GM21423 (cell line): Measurements from ENCODE around the gene LRIF1.
A peak's percentile ranks its signal among the peaks of the same experiment; 100 is the strongest.
"Not testable (repeated sequence)": the region's sequence is repeated elsewhere in the genome, so short reads cannot be mapped to it uniquely, and the experiment has no call there.

Experiments
- ATAC-seq: cut with Tn5 transposase; IDR thresholded peaks from one replicate; pipeline ENCODE4 v1.9.1; 2021; ENCODE audit warnings: mild to moderate bottlenecking, moderate library complexity; ENCODE audit not compliant: unreplicated experiment

LRIF1 gene

GRCh38 chr1:110951161-110951560, 12.6 kb downstream of the LRIF1 start:
- no peak for ATAC-seq

- no peak for ATAC-seq
Observed at GRCh38 chr1:110948038-110948810, 15.5 kb downstream of the LRIF1 start.

DNA sequence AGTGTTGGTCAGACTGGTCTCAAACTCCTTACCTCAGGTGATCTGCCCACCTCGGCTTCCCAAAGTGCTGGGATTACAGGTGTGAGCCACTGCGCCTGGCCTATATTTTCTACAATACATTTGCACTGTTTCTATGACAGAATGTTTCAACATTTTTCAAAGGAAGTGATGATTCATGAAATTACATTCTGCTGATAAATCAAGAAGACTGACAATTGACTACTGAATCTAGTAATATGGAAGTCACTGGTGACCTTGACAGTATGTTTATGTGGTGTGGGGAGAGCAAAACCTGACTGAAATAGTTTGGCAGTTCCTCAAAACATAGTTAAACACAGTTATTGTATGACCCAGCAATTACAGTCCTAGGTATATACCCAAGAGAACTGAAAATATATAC, 18.1 kb downstream of the LRIF1 start:
- no peak for ATAC-seq

GRCh38 chr1:110944806-110945205, 18.9 kb downstream of the LRIF1 start:
- no peak for ATAC-seq

DNA sequence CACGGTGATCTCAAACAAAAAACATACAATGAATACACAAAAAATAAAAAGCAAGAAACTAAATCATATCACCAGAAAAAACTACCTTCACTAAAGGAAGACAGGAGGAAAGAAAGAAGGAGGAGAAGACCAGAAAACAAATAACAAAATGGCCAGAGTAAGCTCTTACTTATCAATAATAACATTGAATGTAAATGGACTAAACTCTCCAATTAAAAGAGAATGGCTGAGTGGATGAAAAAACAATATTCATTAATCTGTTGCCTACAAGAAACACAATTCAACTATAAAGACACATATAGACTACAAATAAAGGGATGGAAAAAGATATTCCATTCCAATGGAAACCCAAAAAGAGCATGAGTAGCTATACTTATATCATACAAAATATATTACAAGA, 27.2 kb downstream of the LRIF1 start:
- no peak for ATAC-seq

DNA sequence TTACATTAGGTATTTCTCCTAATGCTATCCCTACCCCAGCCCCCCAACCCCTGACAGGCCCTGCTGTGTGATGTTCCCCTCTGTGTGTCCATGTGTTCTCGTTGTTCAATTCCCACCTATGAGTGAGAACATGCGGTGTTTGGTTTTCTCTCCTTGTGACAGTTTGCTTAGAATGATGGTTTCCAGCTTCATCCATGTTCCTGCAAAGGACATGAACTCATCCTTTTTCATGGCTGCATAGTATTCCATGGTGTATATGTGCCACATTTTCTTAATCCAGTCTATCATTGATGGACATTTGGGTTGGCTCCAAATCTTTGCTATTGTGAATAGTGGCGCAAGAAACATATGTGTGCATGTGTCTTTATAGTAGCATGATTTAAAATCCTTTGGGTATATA, 32.6 kb downstream of the LRIF1 start:
- not testable (repeated sequence) for ATAC-seq

DNA sequence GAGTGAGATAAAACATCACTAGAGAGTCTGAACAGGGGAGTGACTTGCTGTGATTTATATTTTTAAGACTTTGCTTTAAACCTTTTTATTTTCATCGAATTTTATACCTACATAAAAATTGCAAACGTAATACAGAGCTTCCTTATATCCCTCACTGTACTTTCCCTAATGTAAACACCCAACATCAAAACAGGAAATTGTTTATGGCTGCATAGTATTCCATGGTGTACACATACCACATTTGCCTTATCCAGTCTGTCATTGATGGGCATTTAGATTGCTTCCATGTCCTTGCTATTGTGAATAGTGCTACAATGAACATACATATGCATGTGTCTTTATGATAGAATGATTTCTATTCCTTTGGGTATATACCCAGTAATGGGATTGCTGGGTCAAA, 34.8 kb downstream of the LRIF1 start:
- no peak for ATAC-seq

DNA sequence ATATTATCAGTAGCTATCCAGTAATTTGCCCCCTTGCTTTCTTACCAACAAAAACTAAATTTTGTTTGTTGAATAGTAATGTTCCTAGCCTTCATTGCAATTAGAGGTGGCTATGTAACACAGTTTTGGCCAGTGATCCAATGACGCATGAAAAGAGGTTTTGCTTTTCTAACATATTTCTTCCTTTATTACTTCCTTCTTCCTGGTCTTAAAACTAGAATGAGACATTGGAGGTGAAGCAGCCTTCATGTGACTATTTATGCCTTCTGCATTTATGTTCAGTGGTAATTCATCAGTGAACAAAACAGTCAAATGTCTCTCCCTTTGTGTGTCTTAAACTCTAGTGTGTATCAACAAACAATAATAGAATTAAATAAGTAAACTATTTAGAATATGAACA, 35.5 kb downstream of the LRIF1 start:
- no peak for ATAC-seq

DNA sequence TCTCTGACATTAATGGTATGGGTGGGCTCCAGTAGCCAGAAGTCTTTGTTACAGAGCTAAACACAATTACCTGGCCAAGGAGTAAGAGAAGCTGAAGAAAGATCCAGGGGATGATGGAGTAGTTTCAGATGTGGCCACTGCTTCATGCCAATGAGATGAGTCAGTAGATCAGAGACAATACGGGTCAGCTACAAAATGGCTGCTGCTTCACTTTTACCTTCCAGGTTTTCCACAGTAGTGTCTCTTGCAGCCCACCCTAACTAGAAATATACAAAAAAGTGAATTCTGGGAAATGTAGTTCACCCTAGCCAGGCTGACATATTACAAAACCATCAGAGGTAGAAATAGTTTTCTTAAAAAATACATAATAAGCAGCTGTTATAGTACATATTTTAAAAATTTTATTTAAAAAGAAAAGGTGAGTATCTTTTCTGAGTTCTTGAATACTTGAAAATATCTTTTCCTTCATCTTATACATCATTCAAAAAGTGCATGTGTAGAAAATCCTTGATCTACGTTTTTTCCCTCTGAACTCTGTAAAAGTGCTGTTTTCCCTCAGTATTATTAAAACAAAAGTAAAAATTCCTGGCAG, 36.1 kb downstream of the LRIF1 start:
- ATAC-seq, result no peak

- no peak for ATAC-seq
Observed at GRCh38 chr1:110921953-110922352, 41.8 kb downstream of the LRIF1 start.

DNA sequence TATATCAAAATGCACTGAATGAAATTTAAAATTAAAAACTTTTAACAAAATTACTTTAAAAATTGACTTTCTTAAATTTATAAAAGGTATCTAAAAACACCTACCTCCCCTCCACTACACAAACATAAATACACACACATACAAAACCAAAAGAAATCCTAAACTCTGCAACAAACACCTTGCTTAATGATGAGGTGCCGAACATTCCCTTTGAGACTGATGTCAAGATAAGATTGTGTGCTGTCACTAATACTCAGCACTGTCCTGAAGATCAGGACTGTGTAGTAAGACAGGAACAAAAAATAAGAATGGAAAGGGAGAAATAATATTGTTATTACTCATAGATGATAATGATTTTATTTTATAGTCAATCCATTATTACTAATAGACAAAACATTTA, 45.7 kb downstream of the LRIF1 start:
- no peak for ATAC-seq

- ATAC-seq, result peak; percentile 72
Observed at GRCh38 chr1:110916669-110917306, 46.9 kb downstream of the LRIF1 start.

GRCh38 chr1:110916274-110916668, 47.5 kb downstream of the LRIF1 start:
- ATAC-seq, result no peak

DNA sequence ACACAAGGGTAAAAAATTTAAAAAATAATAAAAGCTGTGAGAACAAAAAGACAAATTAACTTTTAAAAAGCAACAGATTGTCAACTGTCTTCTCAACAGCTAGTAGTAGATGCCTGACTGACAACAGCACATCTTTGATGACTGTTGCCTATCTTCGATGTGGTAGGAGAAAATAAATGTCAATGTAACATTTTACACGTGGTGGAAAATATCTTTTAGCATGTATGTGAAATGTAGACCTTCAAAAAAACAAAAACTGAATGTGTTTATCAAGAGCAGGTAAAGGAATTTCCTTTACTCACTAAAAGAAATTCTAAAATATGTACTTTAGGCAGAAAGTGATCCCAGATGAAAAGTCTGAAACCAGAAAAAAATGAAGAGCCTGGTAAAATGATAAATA, 47.9 kb downstream of the LRIF1 start:
- no peak for ATAC-seq

DNA sequence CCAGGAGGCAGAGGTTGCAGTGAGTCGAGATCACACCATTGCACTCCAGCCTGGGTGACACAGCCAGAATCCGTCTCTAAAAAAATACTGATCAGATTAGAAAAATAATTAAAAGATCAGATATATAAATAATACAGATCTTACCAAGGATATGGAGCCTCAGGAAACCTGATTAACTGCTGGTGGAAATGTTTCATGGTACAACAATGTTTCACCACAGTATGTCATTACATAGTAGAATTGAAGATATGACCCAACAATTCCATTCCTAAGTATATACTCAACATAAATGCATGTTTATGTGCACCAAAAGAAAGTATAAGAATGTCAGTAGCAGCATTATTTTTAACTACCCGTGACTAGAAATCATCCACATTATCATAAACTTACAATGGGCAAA, 49.0 kb downstream of the LRIF1 start:
- no peak for ATAC-seq

GRCh38 chr1:110912784-110913183, 50.9 kb downstream of the LRIF1 start:
- no peak for ATAC-seq

DNA sequence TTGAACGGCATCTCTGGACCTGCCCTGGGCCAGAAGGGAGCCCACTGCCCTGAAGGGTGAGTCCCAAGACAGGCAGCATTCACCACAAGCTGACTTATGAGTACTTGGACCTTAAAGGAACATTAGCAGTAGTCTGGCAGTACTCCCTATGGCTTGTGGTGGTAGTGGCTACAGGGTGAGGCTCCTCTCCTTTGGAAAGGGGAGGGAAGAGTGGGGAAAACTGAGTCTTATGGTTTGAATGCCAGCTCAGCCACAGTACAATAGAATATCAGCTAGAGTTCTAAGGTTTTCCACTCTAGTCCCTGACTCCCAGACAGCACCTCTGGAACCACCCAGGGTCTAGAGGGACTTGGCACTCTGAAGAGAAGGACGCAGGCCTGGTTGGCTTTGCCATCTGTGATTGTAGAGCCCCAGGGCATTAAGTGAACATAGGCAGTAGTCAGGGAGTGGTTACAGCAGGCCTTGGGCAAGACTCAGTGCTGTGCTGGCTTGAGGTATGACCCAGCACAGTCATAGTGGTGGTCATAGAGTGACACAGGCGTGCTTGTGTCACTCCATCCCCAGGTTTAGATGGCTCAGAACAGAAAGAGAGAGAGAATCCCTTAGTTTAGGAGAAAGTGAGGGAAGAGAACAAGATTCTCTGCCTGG, 59.7 kb downstream of the LRIF1 start:
- no peak for ATAC-seq

- no peak for ATAC-seq
Observed at GRCh38 chr1:110902820-110903463, 60.8 kb downstream of the LRIF1 start.

DNA sequence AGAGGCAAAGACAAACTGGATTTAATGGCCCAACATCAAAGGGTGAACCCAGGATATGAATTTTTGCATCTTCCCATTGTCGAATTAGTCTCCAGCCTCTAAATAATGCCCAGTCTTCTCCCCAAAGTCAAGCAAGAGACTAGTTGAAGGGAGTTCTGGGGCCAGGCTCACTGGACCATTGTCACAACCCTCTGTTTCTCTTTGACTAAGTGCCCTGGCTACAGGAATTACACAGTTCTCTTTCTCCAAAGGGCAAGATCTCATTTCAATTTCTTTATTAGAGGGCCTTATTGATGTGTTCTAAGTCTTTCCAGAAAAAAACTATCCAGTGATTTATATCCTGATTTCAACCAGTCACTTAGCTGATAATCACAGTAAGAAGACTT, 64.3 kb downstream of the LRIF1 start:
- no peak for ATAC-seq

DNA sequence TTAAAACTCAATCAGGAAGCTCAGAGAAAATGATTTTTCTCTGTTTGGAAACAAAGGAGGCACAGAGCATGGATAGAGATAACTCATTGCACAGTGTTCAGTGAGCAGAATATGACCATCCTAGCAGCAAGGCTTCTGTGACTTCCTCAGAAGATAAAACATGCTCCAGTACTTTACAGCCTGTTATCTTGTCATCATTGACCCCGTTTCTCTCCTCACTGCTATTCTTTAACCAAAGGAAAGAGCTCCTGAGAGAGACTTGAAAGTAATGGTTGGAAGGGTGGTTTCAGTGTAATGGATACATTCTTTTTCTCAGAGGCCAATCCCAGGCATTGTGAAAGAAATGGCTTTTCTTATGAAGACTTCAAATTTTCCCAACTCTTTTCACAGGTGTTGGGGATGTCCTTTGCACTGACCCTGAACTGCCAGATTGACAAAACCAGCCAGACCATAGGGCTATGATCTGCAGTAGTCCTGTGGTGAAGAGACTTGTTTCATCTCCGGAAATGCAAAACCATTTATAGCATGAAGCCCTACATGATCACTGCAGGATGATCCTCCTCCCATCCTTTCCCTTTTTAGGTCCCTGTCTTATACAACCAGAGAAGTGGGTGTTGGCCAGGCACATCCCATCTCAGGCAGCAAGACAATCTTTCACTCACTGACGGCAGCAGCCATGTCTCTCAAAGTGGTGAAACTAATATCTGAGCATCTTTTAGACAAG, 64.8 kb downstream of the LRIF1 start:
- ATAC-seq, result no peak

DNA sequence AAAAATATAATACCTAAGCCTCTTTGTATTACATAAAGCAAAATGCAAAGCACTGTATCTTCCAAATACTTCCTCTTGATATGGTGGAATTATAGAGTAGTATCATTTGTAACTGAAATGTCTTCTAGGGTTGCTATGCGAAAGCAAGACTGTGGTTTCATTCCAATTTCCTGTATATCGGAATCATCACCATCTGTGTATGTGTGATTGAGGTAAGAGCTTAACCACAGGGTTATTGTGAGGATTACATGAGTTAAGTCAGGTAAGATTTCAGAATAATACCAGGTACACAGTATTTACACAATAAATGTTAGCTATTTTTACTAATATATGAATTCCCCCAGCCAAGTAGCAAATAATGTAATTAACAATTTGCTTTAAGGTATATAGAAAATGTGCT, 66.0 kb downstream of the LRIF1 start:
- ATAC-seq, result no peak
